ENCODE measurements around the gene TGFA.

Gene TGFA

DNA sequence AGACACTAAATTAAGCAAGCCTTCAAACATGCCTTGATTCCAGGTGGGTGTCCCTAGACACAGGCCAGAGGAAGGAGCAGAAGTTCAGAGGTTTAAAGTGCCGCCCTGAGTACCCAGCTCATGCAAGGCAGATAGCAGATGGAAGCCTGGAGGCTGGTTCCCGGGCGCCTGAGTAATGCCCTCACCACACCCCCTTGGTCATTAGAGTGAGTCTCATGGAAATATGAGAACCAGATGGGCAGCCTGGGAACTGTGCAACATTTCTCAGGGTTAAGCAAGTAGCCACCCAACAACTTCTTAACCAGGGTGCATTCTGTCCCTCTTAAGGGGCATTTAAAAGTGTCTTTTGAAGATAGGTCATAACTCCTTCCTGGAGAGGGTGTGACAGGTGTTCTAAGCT lies 44.1 kb downstream of the TGFA start:
- Histone ChIP-seq H3K9me3 (ENCODE audit: insufficient read depth, low read length) (no peaks in the 10 kb centered on the region), H3K4me3 (ENCODE audit: low read length) (no peak overlapping the region), H3K79me2 (ENCODE audit: low read length) (no peaks in the 10 kb centered on the region), H2AFZ (ENCODE audit: low read depth, low read length) (no peak overlapping the region), H3K27me3 (ENCODE audit: low read depth, low read length) (0 out of 2 replicates have a peak, but pooled peaks cover 2% of the 10 kb centered on the region), H3K4me2 (ENCODE audit: low read length) (no peak overlapping the region), H4K20me1 (ENCODE audit: insufficient read depth, low read length) (no peaks in the 10 kb centered on the region), H3K9ac (ENCODE audit: low read length) (no peak overlapping the region), H3K4me1 (ENCODE audit: low read length) (no peaks in the 10 kb centered on the region), H3K27ac (ENCODE audit: low read length) (no peak overlapping the region), H3K36me3 (replicated peaks; ENCODE audit: low read depth, low read length) (no peaks in the 10 kb centered on the region)
- no peak for TF ChIP-seq EZH2phosphoT487 (IDR thresholded peaks at IDR 0.05; ENCODE audit: low read depth)
- TF ChIP-seq, protein P1, sequence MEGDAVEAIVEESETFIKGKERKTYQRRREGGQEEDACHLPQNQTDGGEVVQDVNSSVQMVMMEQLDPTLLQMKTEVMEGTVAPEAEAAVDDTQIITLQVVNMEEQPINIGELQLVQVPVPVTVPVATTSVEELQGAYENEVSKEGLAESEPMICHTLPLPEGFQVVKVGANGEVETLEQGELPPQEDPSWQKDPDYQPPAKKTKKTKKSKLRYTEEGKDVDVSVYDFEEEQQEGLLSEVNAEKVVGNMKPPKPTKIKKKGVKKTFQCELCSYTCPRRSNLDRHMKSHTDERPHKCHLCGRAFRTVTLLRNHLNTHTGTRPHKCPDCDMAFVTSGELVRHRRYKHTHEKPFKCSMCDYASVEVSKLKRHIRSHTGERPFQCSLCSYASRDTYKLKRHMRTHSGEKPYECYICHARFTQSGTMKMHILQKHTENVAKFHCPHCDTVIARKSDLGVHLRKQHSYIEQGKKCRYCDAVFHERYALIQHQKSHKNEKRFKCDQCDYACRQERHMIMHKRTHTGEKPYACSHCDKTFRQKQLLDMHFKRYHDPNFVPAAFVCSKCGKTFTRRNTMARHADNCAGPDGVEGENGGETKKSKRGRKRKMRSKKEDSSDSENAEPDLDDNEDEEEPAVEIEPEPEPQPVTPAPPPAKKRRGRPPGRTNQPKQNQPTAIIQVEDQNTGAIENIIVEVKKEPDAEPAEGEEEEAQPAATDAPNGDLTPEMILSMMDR (IDR thresholded peaks at IDR 0.05; ENCODE audit: low read depth, low read length) = no peak

DNA sequence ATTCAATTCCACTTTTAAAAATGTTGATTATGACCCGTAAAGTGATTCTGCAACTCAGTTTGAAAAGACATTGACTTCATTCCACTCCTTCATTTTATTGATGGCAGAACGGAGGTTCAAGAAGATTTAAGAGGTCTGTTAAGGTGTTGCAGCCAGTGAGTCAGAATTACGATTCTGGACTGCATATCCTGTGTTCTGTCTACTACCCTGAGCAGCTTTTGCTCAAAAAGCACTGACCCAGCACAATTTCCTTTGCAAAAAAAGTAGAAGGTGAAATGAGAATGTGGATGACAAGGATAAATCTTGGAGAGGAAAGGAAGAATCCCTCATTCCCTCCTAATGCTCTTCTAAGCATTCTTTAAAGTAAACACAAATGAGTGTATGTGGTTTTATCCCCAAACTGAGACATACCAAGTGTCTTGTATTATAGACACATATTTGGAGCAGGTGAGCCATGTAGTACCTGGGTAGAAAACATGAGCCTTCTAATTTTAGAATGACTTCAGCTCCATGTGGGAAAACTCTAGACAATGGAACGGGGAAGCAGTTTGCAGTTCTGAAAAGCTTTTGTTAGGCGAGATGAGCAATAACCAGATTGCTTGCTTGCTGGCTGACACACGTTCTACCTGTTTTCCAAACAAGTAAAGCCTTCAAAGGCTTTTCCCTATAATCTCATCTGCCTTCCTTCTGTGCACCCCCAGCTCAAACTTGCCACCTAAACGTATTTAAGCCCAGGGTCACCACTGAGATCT lies 44.7 kb downstream of the TGFA start:
- H3K9me3 ChIP-seq (ENCODE audit: insufficient read depth, low read length) = no peaks in the 10 kb centered on the region
- no peak overlapping the region for H3K9ac ChIP-seq (ENCODE audit: low read length)
- no peaks in the 10 kb centered on the region for H4K20me1 ChIP-seq (ENCODE audit: insufficient read depth, low read length)
- H3K79me2 ChIP-seq (ENCODE audit: low read length) = no peaks in the 10 kb centered on the region
- H3K4me3 ChIP-seq (ENCODE audit: low read length) = no peak overlapping the region
- TF ChIP-seq EZH2phosphoT487 (IDR thresholded peaks at IDR 0.05; ENCODE audit: low read depth) = no peak
- TF ChIP-seq, protein P1 (IDR thresholded peaks at IDR 0.05; ENCODE audit: low read depth, low read length) = no peak
- no peak overlapping the region for H2AFZ ChIP-seq (ENCODE audit: low read depth, low read length)
- H3K27ac ChIP-seq (ENCODE audit: low read length) = no peak overlapping the region
- 0 out of 2 replicates have a peak, but pooled peaks cover 2% of the 10 kb centered on the region for H3K27me3 ChIP-seq (ENCODE audit: low read depth, low read length)
- no peaks in the 10 kb centered on the region for H3K36me3 ChIP-seq (replicated peaks; ENCODE audit: low read depth, low read length)
- H3K4me1 ChIP-seq (ENCODE audit: low read length) = no peaks in the 10 kb centered on the region
- H3K4me2 ChIP-seq (ENCODE audit: low read length) = no peak overlapping the region

DNA sequence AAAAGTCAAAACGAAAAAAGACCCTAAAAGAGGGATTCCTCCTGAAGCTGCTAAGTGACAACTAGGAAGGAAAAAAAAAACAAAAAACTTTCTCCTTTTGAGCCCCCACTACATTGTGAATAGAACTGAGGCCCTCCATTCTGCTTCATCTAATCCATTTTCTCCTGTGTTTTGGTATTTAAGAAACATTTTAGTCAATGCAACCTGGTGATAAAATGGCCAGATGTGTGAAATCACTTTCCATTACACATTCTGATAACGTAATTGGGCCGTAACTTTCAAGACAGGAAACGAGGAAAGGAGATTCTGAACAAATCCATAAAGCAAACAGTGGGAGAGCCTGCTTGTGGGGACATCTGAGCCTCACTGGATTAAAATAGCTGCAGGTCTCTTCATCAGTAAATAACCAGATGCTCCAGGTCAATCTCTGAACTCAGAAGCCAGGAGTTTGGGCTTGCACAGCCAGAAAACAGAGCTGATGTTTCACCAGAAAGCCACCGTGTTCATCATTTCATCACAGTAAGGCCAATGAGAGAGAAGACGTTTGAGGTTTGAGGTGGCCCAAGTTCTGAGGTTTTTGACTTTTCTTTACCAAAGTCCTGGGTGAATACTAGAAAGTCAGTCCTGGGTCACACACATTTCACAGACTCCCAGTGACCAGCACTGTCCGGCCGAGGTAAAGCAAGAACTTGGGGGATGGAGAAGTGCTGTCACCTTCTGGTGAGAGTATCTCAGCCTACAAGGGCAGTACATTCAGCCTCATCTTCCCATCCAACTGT lies 47.8 kb downstream of the TGFA start:
- no peaks in the 10 kb centered on the region for H3K9me3 ChIP-seq (ENCODE audit: insufficient read depth, low read length)
- no peak overlapping the region for H3K9ac ChIP-seq (ENCODE audit: low read length)
- no peak overlapping the region for H3K4me2 ChIP-seq (ENCODE audit: low read length)
- H3K4me1 ChIP-seq (ENCODE audit: low read length) = no peaks in the 10 kb centered on the region
- no peak overlapping the region for H3K27ac ChIP-seq (ENCODE audit: low read length)
- 0 out of 2 replicates have a peak, but pooled peaks cover 2% of the 10 kb centered on the region for H3K27me3 ChIP-seq (ENCODE audit: low read depth, low read length)
- H4K20me1 ChIP-seq (ENCODE audit: insufficient read depth, low read length) = no peaks in the 10 kb centered on the region
- H3K36me3 ChIP-seq (replicated peaks; ENCODE audit: low read depth, low read length) = no peaks in the 10 kb centered on the region
- no peaks in the 10 kb centered on the region for H3K79me2 ChIP-seq (ENCODE audit: low read length)
- H2AFZ ChIP-seq (ENCODE audit: low read depth, low read length) = no peak overlapping the region
- no peak overlapping the region for H3K4me3 ChIP-seq (ENCODE audit: low read length)
- TF ChIP-seq, protein P1 (IDR thresholded peaks at IDR 0.05; ENCODE audit: low read depth, low read length) = no peak
- TF ChIP-seq EZH2phosphoT487 (IDR thresholded peaks at IDR 0.05; ENCODE audit: low read depth) = no peak

DNA sequence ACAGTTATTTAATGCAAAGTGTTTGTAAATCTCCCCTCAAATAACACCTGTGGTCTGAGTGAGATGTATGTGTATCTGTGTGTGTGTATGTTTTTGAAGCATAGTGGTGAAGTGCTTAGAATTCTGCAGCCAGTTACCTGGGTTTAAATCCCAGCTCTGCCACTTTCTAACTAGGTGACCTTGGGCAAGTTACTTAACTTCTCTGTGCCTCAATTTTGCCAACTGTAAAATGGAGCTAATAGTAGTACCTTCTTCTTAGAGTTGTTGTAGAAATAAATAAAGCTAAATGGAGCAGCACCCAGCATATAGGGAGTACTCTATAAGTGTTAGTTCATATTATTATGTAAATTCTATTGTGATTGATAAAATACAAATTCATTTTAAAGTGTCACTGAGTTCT lies 48.9 kb downstream of the TGFA start:
- Histone ChIP-seq H4K20me1 (ENCODE audit: insufficient read depth, low read length) (no peaks in the 10 kb centered on the region), H2AFZ (ENCODE audit: low read depth, low read length) (no peak overlapping the region), H3K4me2 (ENCODE audit: low read length) (no peak overlapping the region), H3K27ac (ENCODE audit: low read length) (no peak overlapping the region), H3K9ac (ENCODE audit: low read length) (no peak overlapping the region), H3K27me3 (ENCODE audit: low read depth, low read length) (0 out of 2 replicates have a peak, but pooled peaks cover 2% of the 10 kb centered on the region), H3K4me1 (ENCODE audit: low read length) (no peaks in the 10 kb centered on the region), H3K36me3 (replicated peaks; ENCODE audit: low read depth, low read length) (no peaks in the 10 kb centered on the region), H3K79me2 (ENCODE audit: low read length) (no peaks in the 10 kb centered on the region), H3K4me3 (ENCODE audit: low read length) (no peak overlapping the region), H3K9me3 (ENCODE audit: insufficient read depth, low read length) (no peaks in the 10 kb centered on the region)
- no peak for TF ChIP-seq EZH2phosphoT487 (IDR thresholded peaks at IDR 0.05; ENCODE audit: low read depth)
- TF ChIP-seq, protein P1 (IDR thresholded peaks at IDR 0.05; ENCODE audit: low read depth, low read length) = no peak

All from OCI-LY3 (cell line).